A549 (cell line): ENCODE measurements around the gene TMEM154.

Experiments
- BHLHE40 ChIP-seq: IDR thresholded peaks from 2 replicates; pipeline ENCODE4 v1.6.1; 2012; ENCODE audit warnings: low read depth, low read length, inconsistent platforms
- CBX8 ChIP-seq: fragments of 200-600 bp; sonication (generic); IDR thresholded peaks from 2 replicates; pipeline ENCODE4 v1.6.1; 2016
- CTCF ChIP-seq: fragments of >200 bp; sonication (Bioruptor Twin); formaldehyde crosslinking; IDR thresholded peaks from 3 replicates; pipeline ENCODE4 v1.5.1; 2016
- EP300 ChIP-seq, 2 experiments: fragments of >200 bp; sonication (Bioruptor Twin); formaldehyde crosslinking; IDR thresholded peaks; 2 replicates in 1 of 2; 3 replicates in 1 of 2; pipeline ENCODE4 v1.6.1; 2016 to 2017
- MYC ChIP-seq: IDR thresholded peaks from 2 replicates; pipeline ENCODE4 v1.6.1; 2012; ENCODE audit warnings: mild to moderate bottlenecking, inconsistent platforms, low read length, improper control_type of control experiment, borderline replicate concordance
- POLR2A ChIP-seq: IDR thresholded peaks from 2 replicates; pipeline ENCODE4 v1.6.1; 2012; ENCODE audit warnings: mild to moderate bottlenecking, low read length
- RAD21 ChIP-seq, 2 experiments: fragments of >200 bp in 1 of 2; sonication (Bioruptor Twin) in 1 of 2; formaldehyde crosslinking in 1 of 2; IDR thresholded peaks in 1 of 2; conservative IDR thresholded peaks in 1 of 2; 2 replicates in 1 of 2; 3 replicates in 1 of 2; pipeline ENCODE4 v1.6.1; 2012 to 2018; ENCODE audit warnings: inconsistent platforms in 1 of 2
- REST ChIP-seq: fragments of 200-600 bp; sonication (generic); IDR thresholded peaks from 2 replicates; pipeline ENCODE4 v1.6.1; 2016; ENCODE audit warnings: antibody characterized with exemption, mild to moderate bottlenecking, moderate library complexity

GRCh38 chr4:152677117-152677516 lies 2.7 kb downstream of the TMEM154 start:
- no peak for TF ChIP-seq POLR2A
- no peak for TF ChIP-seq MYC
- no peak for TF ChIP-seq CTCF
- no peak for TF ChIP-seq RAD21 (conservative IDR thresholded peaks at IDR 0.05 in 1 of 2, IDR thresholded peaks at IDR 0.05 in 1 of 2)
- TF ChIP-seq REST: no peak
- no peak for TF ChIP-seq BHLHE40
- TF ChIP-seq EP300 (IDR thresholded peaks at IDR 0.05): no peak
- no peak for TF ChIP-seq CBX8
